GM21367 (cell line): Measurements from ENCODE around the gene HMG20A.

Source experiments
- ATAC-seq: cut with Tn5 transposase; IDR thresholded peaks from one replicate; pipeline ENCODE4 v1.9.1; 2021; ENCODE audit not compliant: unreplicated experiment

The HMG20A gene

GRCh38 chr15:77495838-77496596 is 75.3 kb downstream of the HMG20A start:
- no peak for ATAC-seq

- peak; percentile 57 for ATAC-seq
These were observed 76.0 kb downstream of the HMG20A start for GRCh38 chr15:77496715-77497109.

GRCh38 chr15:77497110-77497737 is 76.5 kb downstream of the HMG20A start:
- ATAC-seq, result no peak

GRCh38 chr15:77497942-77498361 is 77.3 kb downstream of the HMG20A start:
- ATAC-seq, result no peak

GRCh38 chr15:77499087-77499760 is 78.5 kb downstream of the HMG20A start:
- ATAC-seq, result no peak

- ATAC-seq, result no peak
These were observed 80.3 kb downstream of the HMG20A start for GRCh38 chr15:77500989-77501388.

GRCh38 chr15:77502379-77503095 is 81.8 kb downstream of the HMG20A start:
- ATAC-seq, result no peak

- ATAC-seq, result no peak
These were observed 82.6 kb downstream of the HMG20A start for GRCh38 chr15:77503240-77503639.

- no peak for ATAC-seq
These were observed 83.1 kb downstream of the HMG20A start for GRCh38 chr15:77503764-77504163.

GRCh38 chr15:77504306-77504705 is 83.6 kb downstream of the HMG20A start:
- no peak for ATAC-seq

GRCh38 chr15:77504871-77505270 is 84.2 kb downstream of the HMG20A start:
- no peak for ATAC-seq

- ATAC-seq, result no peak
These were observed 84.9 kb downstream of the HMG20A start for GRCh38 chr15:77505556-77505955.

- no peak for ATAC-seq
These were observed 85.8 kb downstream of the HMG20A start for GRCh38 chr15:77506311-77507142.

- no peak for ATAC-seq
These were observed 86.6 kb downstream of the HMG20A start for GRCh38 chr15:77507143-77507897.

- no peak for ATAC-seq
These were observed 87.2 kb downstream of the HMG20A start for GRCh38 chr15:77507911-77508310.

- ATAC-seq, result no peak
These were observed 88.0 kb downstream of the HMG20A start for GRCh38 chr15:77508541-77509243.

- no peak for ATAC-seq
These were observed 89.7 kb downstream of the HMG20A start for GRCh38 chr15:77510066-77511057.

GRCh38 chr15:77511869-77512268 is 91.2 kb downstream of the HMG20A start:
- no peak for ATAC-seq
